ENCODE results near the gene ARHGAP32.

ARHGAP32 gene

DNA sequence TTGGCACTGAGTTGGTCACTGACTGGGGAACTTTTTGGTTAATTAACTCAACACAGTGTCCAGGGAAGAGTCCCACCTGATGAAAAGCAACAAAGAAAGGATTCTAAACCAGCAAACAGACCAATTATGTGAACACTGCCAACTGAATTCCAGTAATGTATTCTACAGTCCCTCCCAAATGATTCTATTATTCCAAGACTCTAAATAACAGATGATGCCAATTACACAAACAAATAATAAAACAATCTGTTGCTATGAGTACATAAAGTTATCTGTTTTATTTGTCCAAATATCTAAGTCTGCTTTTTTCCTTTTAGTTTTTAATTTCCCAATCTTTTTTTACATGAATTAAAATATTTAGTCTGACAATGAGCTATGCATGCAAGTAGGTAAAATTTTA, 151.2 kb downstream of the ARHGAP32 start:
- no peak overlapping the region for H3K4me3 ChIP-seq (ENCODE audit: low read length)
- TF ChIP-seq, protein P1, sequence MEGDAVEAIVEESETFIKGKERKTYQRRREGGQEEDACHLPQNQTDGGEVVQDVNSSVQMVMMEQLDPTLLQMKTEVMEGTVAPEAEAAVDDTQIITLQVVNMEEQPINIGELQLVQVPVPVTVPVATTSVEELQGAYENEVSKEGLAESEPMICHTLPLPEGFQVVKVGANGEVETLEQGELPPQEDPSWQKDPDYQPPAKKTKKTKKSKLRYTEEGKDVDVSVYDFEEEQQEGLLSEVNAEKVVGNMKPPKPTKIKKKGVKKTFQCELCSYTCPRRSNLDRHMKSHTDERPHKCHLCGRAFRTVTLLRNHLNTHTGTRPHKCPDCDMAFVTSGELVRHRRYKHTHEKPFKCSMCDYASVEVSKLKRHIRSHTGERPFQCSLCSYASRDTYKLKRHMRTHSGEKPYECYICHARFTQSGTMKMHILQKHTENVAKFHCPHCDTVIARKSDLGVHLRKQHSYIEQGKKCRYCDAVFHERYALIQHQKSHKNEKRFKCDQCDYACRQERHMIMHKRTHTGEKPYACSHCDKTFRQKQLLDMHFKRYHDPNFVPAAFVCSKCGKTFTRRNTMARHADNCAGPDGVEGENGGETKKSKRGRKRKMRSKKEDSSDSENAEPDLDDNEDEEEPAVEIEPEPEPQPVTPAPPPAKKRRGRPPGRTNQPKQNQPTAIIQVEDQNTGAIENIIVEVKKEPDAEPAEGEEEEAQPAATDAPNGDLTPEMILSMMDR (IDR thresholded peaks at IDR 0.05; ENCODE audit: insufficient read depth, low read depth, low read length, missing control alignments), result no peak
- no peak for DNase-seq (ENCODE audit: low read depth)

DNA sequence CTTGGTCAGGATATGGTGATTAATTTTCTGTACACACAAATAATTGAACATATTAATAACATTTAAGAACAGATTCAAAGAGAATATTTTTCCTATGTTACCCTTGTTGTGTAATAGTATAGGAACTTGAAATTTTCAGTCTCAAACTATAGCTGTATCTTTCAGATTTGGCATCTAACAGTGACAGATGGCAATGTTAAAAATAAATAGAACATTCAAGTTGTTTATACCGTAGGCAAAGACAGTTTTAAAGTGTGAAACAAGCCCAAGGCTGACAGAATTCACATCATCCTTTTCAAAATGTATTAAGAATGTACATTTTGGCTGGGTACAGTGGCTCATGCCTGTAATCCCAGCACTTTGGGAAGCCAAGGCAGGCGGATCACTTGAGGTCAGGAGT, 156.9 kb downstream of the ARHGAP32 start:
- TF ChIP-seq, protein P1 (IDR thresholded peaks at IDR 0.05; ENCODE audit: insufficient read depth, low read depth, low read length, missing control alignments), result no peak
- DNase-seq (ENCODE audit: low read depth), result no peak

DNA sequence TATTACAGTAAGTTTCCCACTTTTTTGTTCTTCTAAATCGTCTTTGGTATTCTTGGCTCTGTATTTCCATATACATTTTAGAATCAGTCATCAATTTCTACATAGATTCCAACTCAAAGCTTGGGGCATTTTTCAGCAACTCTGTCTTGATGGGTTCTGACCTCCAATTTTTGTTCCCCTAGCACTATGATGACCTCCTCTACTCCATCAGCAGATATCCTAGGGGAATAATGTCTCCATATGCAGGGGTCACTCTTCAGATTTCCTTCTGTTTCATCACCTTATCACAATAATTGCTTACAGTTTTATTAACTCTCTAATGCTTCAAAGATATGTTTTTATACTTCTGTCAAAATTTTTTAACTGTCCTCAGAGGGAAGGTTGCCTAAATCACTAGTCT, 158.1 kb downstream of the ARHGAP32 start:
- TF ChIP-seq, protein P1 (IDR thresholded peaks at IDR 0.05; ENCODE audit: insufficient read depth, low read depth, low read length, missing control alignments), result no peak
- no peak for DNase-seq (ENCODE audit: low read depth)
- H3K4me3 ChIP-seq (ENCODE audit: low read length), result no peak overlapping the region

More for the DNA sequence above, 156.9 kb downstream of the ARHGAP32 start:
- H3K4me3 ChIP-seq (ENCODE audit: low read length), result no peak overlapping the region

DNA sequence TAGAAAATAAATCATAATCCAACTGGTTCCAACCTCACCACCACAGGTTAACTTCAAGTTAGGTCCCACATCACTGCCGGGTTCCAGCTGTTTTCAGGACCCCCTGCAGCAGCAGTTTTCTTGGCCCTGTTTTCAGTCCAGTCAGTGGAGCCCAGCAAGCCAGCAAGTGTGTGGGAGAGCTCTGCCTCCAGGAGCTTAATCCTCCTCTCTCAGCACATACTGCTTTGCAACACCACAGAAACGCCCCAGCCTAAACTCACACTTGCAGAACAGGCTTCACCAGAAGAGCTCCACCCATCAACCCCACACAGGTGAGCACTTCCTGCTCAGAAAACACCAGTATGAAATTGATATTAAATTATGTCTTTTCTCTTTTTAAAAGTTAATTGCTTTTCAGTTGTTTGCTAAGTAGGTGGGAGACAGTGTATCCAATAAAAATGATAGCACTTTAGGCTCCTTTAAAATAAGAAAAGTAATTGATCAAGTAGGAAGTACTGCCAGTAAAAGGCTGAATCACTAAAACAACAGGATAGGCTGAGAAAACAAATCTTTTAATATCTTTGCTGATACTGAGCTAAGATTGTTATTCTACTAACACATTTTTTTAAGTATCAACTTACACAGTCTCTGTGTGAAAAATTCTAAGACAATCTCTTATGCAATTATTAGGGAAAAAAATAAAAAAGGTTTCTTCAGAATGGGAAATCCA, 168.0 kb downstream of the ARHGAP32 start:
- TF ChIP-seq, protein P1 (IDR thresholded peaks at IDR 0.05; ENCODE audit: insufficient read depth, low read depth, low read length, missing control alignments), result no peak
- H3K4me3 ChIP-seq (ENCODE audit: low read length), result peak overlapping the region; percentile 64
- peak; percentile 97 for DNase-seq (ENCODE audit: low read depth)

DNA sequence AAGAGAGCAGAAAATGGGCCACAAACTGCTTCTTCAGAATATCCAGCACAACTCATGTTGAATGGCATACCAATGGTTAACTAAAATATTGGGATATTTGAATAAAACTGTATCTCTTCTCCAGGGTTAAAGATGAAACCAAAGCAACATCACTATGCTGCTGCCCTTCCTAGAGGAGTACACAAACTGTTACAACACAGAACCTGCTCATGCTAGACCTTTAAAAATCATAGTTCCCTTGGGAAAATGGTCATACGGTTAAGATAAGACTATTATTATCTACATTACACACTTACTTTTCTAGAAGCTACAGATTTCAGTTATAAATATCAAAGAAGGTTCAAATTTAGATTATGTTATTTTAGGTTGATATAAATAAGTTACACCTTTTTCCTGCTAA, 170.8 kb downstream of the ARHGAP32 start:
- DNase-seq (ENCODE audit: low read depth), result no peak
- peak overlapping the region; percentile 64 for H3K4me3 ChIP-seq (ENCODE audit: low read length)
- TF ChIP-seq, protein P1 (IDR thresholded peaks at IDR 0.05; ENCODE audit: insufficient read depth, low read depth, low read length, missing control alignments), result no peak

DNA sequence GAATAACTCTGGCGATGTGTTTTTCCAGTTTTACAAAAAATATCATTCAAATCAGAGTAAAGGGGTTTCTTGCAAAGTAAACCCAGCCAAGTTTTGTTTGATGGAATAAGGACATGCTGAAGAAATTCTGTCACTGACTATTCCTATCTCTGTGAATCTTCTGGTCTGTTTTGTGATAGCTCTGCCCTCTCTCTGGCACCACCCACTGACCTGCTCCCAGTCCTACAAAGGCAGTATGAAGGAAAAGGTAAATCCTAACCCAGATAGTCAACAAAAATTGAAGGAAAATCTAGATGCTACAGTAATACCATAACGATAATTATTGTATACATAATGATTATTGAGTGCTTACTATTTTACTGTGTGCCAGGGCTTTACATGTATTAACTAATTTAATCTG, 173.1 kb downstream of the ARHGAP32 start:
- DNase-seq (ENCODE audit: low read depth), result no peak
- TF ChIP-seq, protein P1 (IDR thresholded peaks at IDR 0.05; ENCODE audit: insufficient read depth, low read depth, low read length, missing control alignments), result peak; percentile 38

DNA sequence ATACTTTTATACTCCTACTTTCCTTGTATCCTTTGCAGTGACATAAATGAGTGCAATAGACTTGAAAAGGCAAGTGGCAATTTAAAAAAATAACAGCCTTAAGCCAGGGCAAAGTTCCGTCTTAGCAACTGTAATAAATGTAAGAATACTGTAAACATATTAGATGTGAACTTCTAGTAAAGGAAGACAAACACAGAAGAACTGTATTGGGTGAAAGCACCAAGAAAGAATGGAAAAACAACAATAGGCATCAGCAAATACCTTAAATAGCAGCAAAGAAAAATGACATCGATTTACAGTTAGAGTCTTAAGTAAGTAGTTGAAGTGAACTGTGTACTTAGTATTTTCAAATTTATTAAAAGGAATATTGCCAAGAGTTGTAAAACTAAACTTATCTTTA, 174.0 kb downstream of the ARHGAP32 start:
- no peak for DNase-seq (ENCODE audit: low read depth)
- TF ChIP-seq, protein P1 (IDR thresholded peaks at IDR 0.05; ENCODE audit: insufficient read depth, low read depth, low read length, missing control alignments), result no peak

More for the DNA sequence above, 173.1 kb downstream of the ARHGAP32 start:
- no peak overlapping the region for H3K4me3 ChIP-seq (ENCODE audit: low read length)

More for the DNA sequence above, 174.0 kb downstream of the ARHGAP32 start:
- no peak overlapping the region for H3K4me3 ChIP-seq (ENCODE audit: low read length)
